ENCODE results near the gene SLC2A9. TPM values are rescaled to one million over a fixed set of nuclear protein-coding genes. Genes with fewer than 3 reads are reported as not detected.
A peak's percentile ranks its signal among the peaks of the same experiment; 100 is the strongest.

SLC2A9 gene
- total and polyA plus RNA-seq, 2 of the 13 experiments (the other 11 are each of a cell fraction or from before 2014, with no cell fraction given): 36.2 to 42.3 TPM

DNA sequence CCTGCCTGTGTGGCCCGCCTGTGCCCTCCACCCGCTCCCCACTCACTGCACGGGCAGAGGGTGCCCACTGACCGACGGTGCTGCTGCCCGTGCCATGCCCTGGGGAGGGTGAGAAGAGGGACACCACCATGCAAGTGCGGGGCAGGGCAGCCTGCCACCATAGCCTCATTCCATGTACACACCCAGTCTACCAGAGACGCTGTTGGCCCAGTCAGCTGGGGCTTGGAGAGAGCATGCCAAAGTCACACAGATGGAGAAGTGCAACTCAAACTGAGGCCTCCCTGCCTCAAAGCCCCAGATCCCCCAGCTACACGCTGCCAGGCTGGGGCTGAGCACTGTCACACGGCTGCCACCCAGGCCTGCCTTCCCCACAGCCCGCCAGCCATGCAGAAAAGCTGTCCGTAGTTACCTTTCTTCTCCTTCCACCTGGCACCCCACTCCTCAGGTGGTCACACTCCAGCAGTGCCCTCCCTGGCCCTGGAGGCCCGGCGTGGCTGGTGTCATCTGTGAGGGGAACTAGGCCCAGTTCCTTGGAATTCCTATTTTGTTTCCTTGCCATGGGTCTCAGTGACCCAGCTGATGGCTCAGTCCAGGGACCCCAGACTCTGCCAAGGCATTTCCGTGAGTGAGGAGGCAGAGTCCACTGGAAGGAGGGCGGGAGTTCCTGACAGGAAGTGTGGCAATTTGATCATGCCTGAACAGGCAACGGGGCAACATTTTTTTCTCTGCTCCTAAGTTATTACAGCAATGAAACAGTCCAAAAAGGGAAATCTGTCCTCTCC lies at the start of gene SLC2A9 (continued):
- TF ChIP-seq PLRG1 (conservative IDR thresholded peaks at IDR 0.05) (no peak), DZIP1 (CRISPR knock-in tag; IDR thresholded peaks at IDR 0.05) (no peak), ZNF615 (CRISPR knock-in tag; IDR thresholded peaks at IDR 0.05; ENCODE audit: borderline replicate concordance) (no peak), DDIT3 (CRISPR knock-in tag; IDR thresholded peaks at IDR 0.05) (no peak), ZKSCAN1 (IDR thresholded peaks at IDR 0.05; ENCODE audit: low read length) (no peak), NFKBIZ (CRISPR knock-in tag; IDR thresholded peaks at IDR 0.05) (no peak), KLF11 (CRISPR knock-in tag; IDR thresholded peaks at IDR 0.05) (no peak), MAZ (IDR thresholded peaks at IDR 0.05; ENCODE audit: borderline replicate concordance, low read depth, low read length) (no peak; the same call in 1 of the 2 replicates), MAZ (CRISPR knock-in tag; IDR thresholded peaks at IDR 0.05; ENCODE audit: low read depth) (peak; percentile 63), SPEN (CRISPR knock-in tag; IDR thresholded peaks at IDR 0.05; ENCODE audit: low read depth) (0 out of 2 replicates have a peak, but pooled peaks have one; percentile 18), RFXANK (CRISPR knock-in tag; IDR thresholded peaks at IDR 0.05) (no peak), ZNF672 (CRISPR knock-in tag; IDR thresholded peaks at IDR 0.05) (no peak), ZNF562 (CRISPR knock-in tag; IDR thresholded peaks at IDR 0.05; ENCODE audit: borderline replicate concordance) (no peak), FOXP1 (IDR thresholded peaks at IDR 0.05) (no peak), FOXP1 (CRISPR knock-in tag; IDR thresholded peaks at IDR 0.05) (peak; percentile 29; the same call in 1 of the 2 replicates), ZBTB20 (CRISPR knock-in tag; IDR thresholded peaks at IDR 0.05; ENCODE audit: borderline replicate concordance, low read depth) (no peak), THAP11 (CRISPR knock-in tag; IDR thresholded peaks at IDR 0.05) (0 out of 2 replicates have a peak, but pooled peaks have one; percentile 40), ZNF569 (CRISPR knock-in tag; IDR thresholded peaks at IDR 0.05; ENCODE audit: borderline replicate concordance) (no peak), TRIM22 (IDR thresholded peaks at IDR 0.05) (no peak), ZNF652 (CRISPR knock-in tag; IDR thresholded peaks at IDR 0.05; ENCODE audit: borderline replicate concordance, low read depth) (no peak), ZNF614 (CRISPR knock-in tag; IDR thresholded peaks at IDR 0.05; ENCODE audit: borderline replicate concordance) (no peak)
- TF ChIP-seq, protein P1, sequence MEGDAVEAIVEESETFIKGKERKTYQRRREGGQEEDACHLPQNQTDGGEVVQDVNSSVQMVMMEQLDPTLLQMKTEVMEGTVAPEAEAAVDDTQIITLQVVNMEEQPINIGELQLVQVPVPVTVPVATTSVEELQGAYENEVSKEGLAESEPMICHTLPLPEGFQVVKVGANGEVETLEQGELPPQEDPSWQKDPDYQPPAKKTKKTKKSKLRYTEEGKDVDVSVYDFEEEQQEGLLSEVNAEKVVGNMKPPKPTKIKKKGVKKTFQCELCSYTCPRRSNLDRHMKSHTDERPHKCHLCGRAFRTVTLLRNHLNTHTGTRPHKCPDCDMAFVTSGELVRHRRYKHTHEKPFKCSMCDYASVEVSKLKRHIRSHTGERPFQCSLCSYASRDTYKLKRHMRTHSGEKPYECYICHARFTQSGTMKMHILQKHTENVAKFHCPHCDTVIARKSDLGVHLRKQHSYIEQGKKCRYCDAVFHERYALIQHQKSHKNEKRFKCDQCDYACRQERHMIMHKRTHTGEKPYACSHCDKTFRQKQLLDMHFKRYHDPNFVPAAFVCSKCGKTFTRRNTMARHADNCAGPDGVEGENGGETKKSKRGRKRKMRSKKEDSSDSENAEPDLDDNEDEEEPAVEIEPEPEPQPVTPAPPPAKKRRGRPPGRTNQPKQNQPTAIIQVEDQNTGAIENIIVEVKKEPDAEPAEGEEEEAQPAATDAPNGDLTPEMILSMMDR (CRISPR knock-in tag; IDR thresholded peaks at IDR 0.05): peak; percentile 27; the same call in 1 of the 2 replicates
- TF ChIP-seq, protein P2, sequence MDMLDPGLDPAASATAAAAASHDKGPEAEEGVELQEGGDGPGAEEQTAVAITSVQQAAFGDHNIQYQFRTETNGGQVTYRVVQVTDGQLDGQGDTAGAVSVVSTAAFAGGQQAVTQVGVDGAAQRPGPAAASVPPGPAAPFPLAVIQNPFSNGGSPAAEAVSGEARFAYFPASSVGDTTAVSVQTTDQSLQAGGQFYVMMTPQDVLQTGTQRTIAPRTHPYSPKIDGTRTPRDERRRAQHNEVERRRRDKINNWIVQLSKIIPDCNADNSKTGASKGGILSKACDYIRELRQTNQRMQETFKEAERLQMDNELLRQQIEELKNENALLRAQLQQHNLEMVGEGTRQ (IDR thresholded peaks at IDR 0.05; ENCODE audit: low read depth, low read length): no peak
- TF ChIP-seq, protein P2 (CRISPR knock-in tag; IDR thresholded peaks at IDR 0.05; ENCODE audit: borderline replicate concordance): 0 out of 2 replicates have a peak, but pooled peaks have one; percentile 27

All from HepG2 (cell line).